ENCODE data around the gene LASP1.
"Not testable (repeated sequence)": the region's sequence is repeated elsewhere in the genome, so short reads cannot be mapped to it uniquely, and the experiment has no call there.

DNA sequence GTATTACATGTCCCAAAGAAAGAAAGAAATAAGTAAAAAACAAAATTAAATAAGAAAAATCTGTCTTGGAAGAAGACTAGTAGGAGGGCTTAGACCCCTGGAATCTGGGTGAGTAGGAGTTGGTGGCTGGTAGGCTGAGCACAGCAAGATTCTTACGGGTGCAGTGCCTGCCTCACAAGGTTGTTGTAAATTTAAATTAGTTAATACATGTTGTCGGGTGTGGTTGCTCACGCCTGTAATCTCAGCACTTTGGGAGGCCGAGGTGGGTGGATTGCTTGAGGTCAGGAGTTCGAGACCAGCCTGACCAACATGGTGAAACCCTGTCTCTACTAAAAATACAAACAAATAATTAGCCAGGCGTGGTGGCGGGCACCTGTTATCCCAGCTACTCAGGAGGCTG, 83.9 kb downstream of the LASP1 start:
- TF ChIP-seq, protein P1, sequence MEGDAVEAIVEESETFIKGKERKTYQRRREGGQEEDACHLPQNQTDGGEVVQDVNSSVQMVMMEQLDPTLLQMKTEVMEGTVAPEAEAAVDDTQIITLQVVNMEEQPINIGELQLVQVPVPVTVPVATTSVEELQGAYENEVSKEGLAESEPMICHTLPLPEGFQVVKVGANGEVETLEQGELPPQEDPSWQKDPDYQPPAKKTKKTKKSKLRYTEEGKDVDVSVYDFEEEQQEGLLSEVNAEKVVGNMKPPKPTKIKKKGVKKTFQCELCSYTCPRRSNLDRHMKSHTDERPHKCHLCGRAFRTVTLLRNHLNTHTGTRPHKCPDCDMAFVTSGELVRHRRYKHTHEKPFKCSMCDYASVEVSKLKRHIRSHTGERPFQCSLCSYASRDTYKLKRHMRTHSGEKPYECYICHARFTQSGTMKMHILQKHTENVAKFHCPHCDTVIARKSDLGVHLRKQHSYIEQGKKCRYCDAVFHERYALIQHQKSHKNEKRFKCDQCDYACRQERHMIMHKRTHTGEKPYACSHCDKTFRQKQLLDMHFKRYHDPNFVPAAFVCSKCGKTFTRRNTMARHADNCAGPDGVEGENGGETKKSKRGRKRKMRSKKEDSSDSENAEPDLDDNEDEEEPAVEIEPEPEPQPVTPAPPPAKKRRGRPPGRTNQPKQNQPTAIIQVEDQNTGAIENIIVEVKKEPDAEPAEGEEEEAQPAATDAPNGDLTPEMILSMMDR (IDR thresholded peaks at IDR 0.05; ENCODE audit: borderline replicate concordance, extremely low read depth, low read length, poor library complexity, severe bottlenecking): not testable (repeated sequence)
- not testable (repeated sequence) for TF ChIP-seq EZH2 (IDR thresholded peaks at IDR 0.05; ENCODE audit: borderline replicate concordance, low read depth, low read length, severe bottlenecking)

Measured in DND-41 (cell line).